Breast epithelium (tissue), 3 donors: ENCODE data around the gene LRRTM4.

Experiments used
- POLR2A ChIP-seq: fragments of 450-650 bp; IDR thresholded peaks from one replicate; pipeline ENCODE4 v1.6.1; 2016; ENCODE audit warnings: antibody characterized with exemption, mild to moderate bottlenecking, moderate library complexity
- POLR2AphosphoS5 ChIP-seq, 3 donors: sonication (generic); formaldehyde crosslinking; IDR thresholded peaks; one replicate each; pipeline ENCODE4 v1.6.1; 2017; ENCODE audit warnings: antibody characterized with exemption in 3 of 3
- TF ChIP-seq, protein P1 (sequence below), 3 donors: fragments of 450-650 bp; IDR thresholded peaks; one replicate each; pipeline ENCODE4 v1.5.1; 2016 to 2017; ENCODE audit warnings: antibody characterized with exemption in 3 of 3, mild to moderate bottlenecking in 3 of 3, moderate library complexity in 3 of 3

DNA sequence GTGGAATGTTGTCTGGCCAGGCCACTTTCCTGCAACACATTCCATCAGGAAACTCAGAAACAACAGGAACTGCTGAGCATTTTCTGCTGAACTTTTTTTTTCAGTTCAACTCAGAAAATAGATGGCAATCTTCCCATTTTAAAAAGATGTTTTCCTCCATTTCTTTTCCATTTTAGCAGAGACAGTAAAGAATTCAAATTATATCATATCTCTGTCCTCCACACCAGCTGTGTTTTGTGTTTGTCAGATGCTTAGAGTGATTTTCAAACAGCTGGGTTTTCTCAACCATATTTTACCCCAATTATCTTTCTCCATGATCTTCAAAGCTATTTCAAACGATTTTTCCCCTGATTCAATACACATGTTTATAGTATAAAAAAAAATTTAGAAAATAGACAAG, 713.4 kb downstream of the LRRTM4 start:
- TF ChIP-seq, protein P1, sequence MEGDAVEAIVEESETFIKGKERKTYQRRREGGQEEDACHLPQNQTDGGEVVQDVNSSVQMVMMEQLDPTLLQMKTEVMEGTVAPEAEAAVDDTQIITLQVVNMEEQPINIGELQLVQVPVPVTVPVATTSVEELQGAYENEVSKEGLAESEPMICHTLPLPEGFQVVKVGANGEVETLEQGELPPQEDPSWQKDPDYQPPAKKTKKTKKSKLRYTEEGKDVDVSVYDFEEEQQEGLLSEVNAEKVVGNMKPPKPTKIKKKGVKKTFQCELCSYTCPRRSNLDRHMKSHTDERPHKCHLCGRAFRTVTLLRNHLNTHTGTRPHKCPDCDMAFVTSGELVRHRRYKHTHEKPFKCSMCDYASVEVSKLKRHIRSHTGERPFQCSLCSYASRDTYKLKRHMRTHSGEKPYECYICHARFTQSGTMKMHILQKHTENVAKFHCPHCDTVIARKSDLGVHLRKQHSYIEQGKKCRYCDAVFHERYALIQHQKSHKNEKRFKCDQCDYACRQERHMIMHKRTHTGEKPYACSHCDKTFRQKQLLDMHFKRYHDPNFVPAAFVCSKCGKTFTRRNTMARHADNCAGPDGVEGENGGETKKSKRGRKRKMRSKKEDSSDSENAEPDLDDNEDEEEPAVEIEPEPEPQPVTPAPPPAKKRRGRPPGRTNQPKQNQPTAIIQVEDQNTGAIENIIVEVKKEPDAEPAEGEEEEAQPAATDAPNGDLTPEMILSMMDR (IDR thresholded peaks at IDR 0.05): no peak
- no peak for TF ChIP-seq POLR2AphosphoS5 (IDR thresholded peaks at IDR 0.05)
- TF ChIP-seq POLR2A: no peak
